Measurements from ENCODE around the gene MCRIP1. TPM values are rescaled to one million over a fixed set of nuclear protein-coding genes. Genes with fewer than 3 reads are reported as not detected.

The MCRIP1 gene
- total and polyA plus RNA-seq, 2 of the 13 experiments (the other 11 are each of a cell fraction or from before 2014, with no cell fraction given) = 79.7 to 84.9 TPM

GRCh38 chr17:81860756-81861568 is 27.9 kb upstream of the MCRIP1 start (continued):
- TF ChIP-seq ZNF280D (CRISPR knock-in tag; IDR thresholded peaks at IDR 0.05) = 0 out of 2 replicates have a peak, but pooled peaks have one; percentile 40
- no peak for TF ChIP-seq SNAPC2 (CRISPR knock-in tag; IDR thresholded peaks at IDR 0.05)
- peak; percentile 95 for TF ChIP-seq ZBTB14 (CRISPR knock-in tag; IDR thresholded peaks at IDR 0.05)
- TF ChIP-seq ZNF891 (CRISPR knock-in tag; IDR thresholded peaks at IDR 0.05) = peak; percentile 1
- no peak; the same call in 1 of the 2 replicates for TF ChIP-seq ZNF468 (CRISPR knock-in tag; IDR thresholded peaks at IDR 0.05)
- peak; percentile 91 for TF ChIP-seq SRY (CRISPR knock-in tag; IDR thresholded peaks at IDR 0.05)
- peak; percentile 56 for TF ChIP-seq ZNF879 (CRISPR knock-in tag; IDR thresholded peaks at IDR 0.05)
- TF ChIP-seq ZBTB33 (CRISPR knock-in tag; IDR thresholded peaks at IDR 0.05) = peak; percentile 65
- peak; percentile 96 for TF ChIP-seq JUND (CRISPR knock-in tag; IDR thresholded peaks at IDR 0.05)
- TF ChIP-seq ZNF318 (CRISPR knock-in tag; IDR thresholded peaks at IDR 0.05) = peak; percentile 91; the same call in 1 of the 2 replicates
- peak; percentile 82; the same call in 1 of the 2 replicates for TF ChIP-seq MED13 (CRISPR knock-in tag; IDR thresholded peaks at IDR 0.05)
- 0 out of 2 replicates have a peak, but pooled peaks have one; percentile 55 for TF ChIP-seq ZNF234 (CRISPR knock-in tag; conservative IDR thresholded peaks at IDR 0.05)
- peak; percentile 87; the same call in 1 of the 2 replicates for TF ChIP-seq ZNF773 (CRISPR knock-in tag; IDR thresholded peaks at IDR 0.05; ENCODE audit: borderline replicate concordance)
